ENCODE results near the gene HOXB5.

The HOXB5 gene

DNA sequence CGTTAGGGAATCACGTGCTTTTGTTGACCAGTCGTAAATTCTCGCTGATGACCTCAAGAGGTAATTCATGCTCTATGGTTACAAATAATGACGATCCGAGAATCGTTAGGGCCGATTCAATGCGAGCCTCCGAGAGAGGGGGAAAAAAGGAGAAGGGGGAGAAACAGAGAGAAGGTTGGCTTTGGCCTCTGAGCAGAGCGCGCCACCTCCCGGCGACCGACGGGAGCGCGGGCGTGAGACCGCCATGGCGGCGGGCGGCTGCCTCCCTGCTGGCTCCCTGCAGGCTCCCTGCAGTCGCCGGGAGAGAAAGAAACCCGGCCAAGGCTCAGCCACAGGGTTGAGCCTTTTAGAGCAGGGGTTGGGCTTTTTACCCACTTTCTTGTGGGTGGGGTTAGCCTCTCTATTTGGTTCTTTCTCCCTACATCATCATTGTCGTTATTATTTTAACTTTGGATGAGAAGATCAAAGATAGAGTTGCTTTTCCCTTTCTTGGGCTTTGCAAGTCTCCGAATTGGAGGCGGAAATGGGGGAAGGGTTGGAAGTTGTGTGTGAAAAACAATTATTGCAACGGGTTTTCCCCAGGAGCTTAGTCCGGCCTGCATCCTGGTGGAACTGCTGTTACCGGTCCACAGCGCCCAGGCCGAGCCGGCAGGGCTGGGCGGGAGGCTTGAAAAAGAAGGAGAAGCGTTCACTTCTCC, 410 bp upstream of the HOXB5 start:
- TF ChIP-seq, protein P1, sequence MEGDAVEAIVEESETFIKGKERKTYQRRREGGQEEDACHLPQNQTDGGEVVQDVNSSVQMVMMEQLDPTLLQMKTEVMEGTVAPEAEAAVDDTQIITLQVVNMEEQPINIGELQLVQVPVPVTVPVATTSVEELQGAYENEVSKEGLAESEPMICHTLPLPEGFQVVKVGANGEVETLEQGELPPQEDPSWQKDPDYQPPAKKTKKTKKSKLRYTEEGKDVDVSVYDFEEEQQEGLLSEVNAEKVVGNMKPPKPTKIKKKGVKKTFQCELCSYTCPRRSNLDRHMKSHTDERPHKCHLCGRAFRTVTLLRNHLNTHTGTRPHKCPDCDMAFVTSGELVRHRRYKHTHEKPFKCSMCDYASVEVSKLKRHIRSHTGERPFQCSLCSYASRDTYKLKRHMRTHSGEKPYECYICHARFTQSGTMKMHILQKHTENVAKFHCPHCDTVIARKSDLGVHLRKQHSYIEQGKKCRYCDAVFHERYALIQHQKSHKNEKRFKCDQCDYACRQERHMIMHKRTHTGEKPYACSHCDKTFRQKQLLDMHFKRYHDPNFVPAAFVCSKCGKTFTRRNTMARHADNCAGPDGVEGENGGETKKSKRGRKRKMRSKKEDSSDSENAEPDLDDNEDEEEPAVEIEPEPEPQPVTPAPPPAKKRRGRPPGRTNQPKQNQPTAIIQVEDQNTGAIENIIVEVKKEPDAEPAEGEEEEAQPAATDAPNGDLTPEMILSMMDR (IDR thresholded peaks at IDR 0.05; ENCODE audit: low read depth, low read length) = peak; percentile 84
- TF ChIP-seq POLR2A (IDR thresholded peaks at IDR 0.05; ENCODE audit: extremely low read depth, insufficient read length) = no peak
- TF ChIP-seq, protein P2, sequence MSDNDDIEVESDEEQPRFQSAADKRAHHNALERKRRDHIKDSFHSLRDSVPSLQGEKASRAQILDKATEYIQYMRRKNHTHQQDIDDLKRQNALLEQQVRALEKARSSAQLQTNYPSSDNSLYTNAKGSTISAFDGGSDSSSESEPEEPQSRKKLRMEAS (IDR thresholded peaks at IDR 0.05; ENCODE audit: low read depth, low read length) = no peak
- peak; percentile 17; the same call in 1 of the 2 replicates for TF ChIP-seq MYC (IDR thresholded peaks at IDR 0.05; ENCODE audit: low read depth, low read length)
- no peak overlapping the region for H3K4me3 ChIP-seq (ENCODE audit: low read depth, low read length)
- peak; percentile 77 for DNase-seq (ENCODE audit: low read depth)

DNA sequence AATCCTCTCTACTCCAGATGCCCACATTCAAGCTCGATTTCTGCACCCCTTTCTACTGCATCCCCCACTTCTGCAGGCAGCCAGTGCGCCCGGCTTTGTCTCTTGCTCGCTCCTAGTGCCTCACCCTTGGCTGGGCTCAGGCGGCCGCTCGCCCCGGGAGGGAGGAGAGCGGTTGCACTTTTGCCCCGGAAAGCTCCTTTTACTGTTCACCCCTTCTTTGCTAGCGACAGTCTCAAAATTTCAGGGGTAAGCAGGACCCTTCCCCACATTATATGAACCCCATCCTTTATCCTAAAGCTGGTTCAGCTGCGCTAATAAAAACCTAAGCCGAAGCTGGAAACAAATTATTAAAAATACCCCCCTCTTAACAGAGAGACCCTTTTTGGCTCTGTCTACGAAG, 1.0 kb downstream of the HOXB5 start:
- TF ChIP-seq MYC (IDR thresholded peaks at IDR 0.05; ENCODE audit: low read depth, low read length) (no peak), POLR2A (IDR thresholded peaks at IDR 0.05; ENCODE audit: extremely low read depth, insufficient read length) (no peak)
- TF ChIP-seq, protein P1 (IDR thresholded peaks at IDR 0.05; ENCODE audit: low read depth, low read length) = no peak
- TF ChIP-seq, protein P2 (IDR thresholded peaks at IDR 0.05; ENCODE audit: low read depth, low read length) = no peak
- H3K4me3 ChIP-seq (ENCODE audit: low read depth, low read length) = no peak overlapping the region
- DNase-seq (ENCODE audit: low read depth) = no peak

DNA sequence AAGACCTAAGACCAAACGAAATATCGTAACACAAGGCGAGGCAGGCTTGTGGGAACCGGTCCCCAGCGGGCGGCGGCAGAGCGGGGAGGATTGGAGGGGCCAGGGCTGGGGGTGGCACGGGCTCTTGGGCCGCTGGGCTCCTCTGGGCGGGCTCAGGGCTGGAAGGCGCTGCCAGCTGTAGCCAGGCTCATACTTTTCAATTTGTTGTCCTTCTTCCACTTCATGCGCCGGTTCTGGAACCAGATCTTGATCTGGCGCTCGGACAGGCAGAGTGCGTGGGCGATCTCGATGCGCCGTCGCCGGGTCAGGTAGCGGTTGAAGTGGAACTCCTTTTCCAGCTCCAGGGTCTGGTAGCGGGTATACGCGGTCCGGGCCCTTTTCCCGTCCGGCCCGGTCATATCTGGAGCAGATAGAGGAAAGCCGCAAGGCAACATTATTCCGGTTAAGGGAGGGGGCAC, 1.5 kb downstream of the HOXB5 start:
- TF ChIP-seq MYC (IDR thresholded peaks at IDR 0.05; ENCODE audit: low read depth, low read length) (no peak), POLR2A (IDR thresholded peaks at IDR 0.05; ENCODE audit: extremely low read depth, insufficient read length) (no peak)
- TF ChIP-seq, protein P1 (IDR thresholded peaks at IDR 0.05; ENCODE audit: low read depth, low read length) = no peak
- TF ChIP-seq, protein P2 (IDR thresholded peaks at IDR 0.05; ENCODE audit: low read depth, low read length) = no peak
- no peak for DNase-seq (ENCODE audit: low read depth)
- no peak overlapping the region for H3K4me3 ChIP-seq (ENCODE audit: low read depth, low read length)

DNA sequence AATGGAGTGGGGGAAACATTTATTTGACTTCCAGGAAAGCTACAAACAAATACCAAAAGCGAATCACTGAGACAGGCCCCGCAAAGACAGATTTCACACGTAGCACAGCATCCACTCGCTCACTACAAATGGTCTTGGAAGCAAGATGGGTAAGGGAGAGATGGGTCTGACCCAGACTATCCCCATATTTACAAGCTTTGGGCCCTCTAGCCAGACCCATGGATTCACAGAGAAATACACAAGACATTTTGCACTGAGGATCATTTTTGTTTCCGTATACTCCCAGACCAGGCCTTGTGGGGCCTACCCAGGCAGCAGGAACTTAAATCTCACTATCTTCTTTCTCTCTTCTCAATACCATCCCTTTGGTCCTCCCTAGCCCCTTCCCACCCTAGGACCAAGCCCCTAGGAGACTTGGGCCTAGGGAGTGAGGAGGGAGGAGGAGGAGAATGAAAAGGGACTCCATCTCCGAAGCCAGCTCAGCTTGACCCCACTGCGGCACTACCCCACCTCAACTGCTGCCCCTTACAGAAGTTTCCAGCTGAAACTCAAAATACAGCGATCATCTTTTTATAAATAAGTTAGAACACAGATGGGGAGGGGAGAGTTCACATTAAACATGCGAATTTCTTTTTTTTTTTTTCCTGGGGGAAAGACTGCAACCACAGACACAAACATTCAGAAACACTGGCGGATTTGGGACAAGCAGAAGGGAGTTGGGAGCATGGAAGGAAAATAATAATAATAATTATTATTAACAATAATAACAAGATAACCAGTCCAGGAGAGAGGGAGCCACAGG, 2.1 kb downstream of the HOXB5 start:
- no peak overlapping the region for H3K4me3 ChIP-seq (ENCODE audit: low read depth, low read length)
- TF ChIP-seq MYC (IDR thresholded peaks at IDR 0.05; ENCODE audit: low read depth, low read length) (no peak), POLR2A (IDR thresholded peaks at IDR 0.05; ENCODE audit: extremely low read depth, insufficient read length) (no peak)
- TF ChIP-seq, protein P1 (IDR thresholded peaks at IDR 0.05; ENCODE audit: low read depth, low read length) = no peak
- TF ChIP-seq, protein P2 (IDR thresholded peaks at IDR 0.05; ENCODE audit: low read depth, low read length) = no peak
- DNase-seq (ENCODE audit: low read depth) = no peak

DNA sequence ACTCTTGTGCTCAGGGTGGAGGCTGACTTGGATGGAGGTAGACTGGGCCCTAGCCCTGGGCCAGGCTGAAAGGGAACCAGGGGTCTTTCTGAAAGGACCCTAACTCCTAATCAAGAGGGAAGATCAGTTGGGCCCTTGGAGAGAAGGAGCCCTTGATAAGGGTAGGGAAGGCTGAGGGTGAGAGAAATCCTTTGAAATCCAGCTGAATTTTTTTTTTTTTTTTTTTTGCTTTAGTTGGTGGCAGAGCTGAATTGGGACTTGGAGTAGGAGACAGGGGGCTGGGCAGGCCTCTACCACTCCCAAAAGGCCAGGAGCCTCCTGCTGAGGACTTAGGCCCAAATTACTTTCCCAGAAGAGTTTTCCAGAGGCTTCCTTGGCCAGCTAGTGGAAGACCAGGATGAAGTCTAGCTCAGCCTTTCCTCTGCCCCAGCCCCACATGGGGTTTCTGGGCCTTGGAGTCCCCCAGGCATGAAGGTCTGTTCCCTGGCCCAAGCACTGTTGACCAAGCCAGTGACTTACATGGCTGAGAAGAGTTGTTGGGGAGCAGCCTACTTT, 2.9 kb downstream of the HOXB5 start:
- no peak overlapping the region for H3K4me3 ChIP-seq (ENCODE audit: low read depth, low read length)
- TF ChIP-seq, protein P2 (IDR thresholded peaks at IDR 0.05; ENCODE audit: low read depth, low read length) = no peak
- TF ChIP-seq MYC (IDR thresholded peaks at IDR 0.05; ENCODE audit: low read depth, low read length) (no peak), POLR2A (IDR thresholded peaks at IDR 0.05; ENCODE audit: extremely low read depth, insufficient read length) (no peak)
- TF ChIP-seq, protein P1 (IDR thresholded peaks at IDR 0.05; ENCODE audit: low read depth, low read length) = no peak
- no peak for DNase-seq (ENCODE audit: low read depth)

All from NB4 (cell line).